IPS-18a (cell line): ENCODE data around the gene SMIM31.

Experiments
- H3K27ac ChIP-seq: one replicate; pipeline ENCODE4 v1.5.1; 2013; ENCODE audit warnings: low read length
- H3K27me3 ChIP-seq: one replicate; pipeline ENCODE4 v1.6.1; 2013; ENCODE audit warnings: mild to moderate bottlenecking, low read length; ENCODE audit not compliant: control insufficient read depth, insufficient read depth
- H3K36me3 ChIP-seq: one replicate; pipeline ENCODE4 v1.6.1; 2013; ENCODE audit warnings: low read depth, low read length; ENCODE audit not compliant: control insufficient read depth
- H3K4me1 ChIP-seq: one replicate; pipeline ENCODE4 v1.6.1; 2013; ENCODE audit warnings: low read depth, low read length; ENCODE audit not compliant: control insufficient read depth
- H3K4me3 ChIP-seq: one replicate; pipeline ENCODE4 v1.5.1; 2013; ENCODE audit warnings: low read length
- H3K9ac ChIP-seq: one replicate; pipeline ENCODE4 v1.6.1; 2013; ENCODE audit warnings: mild to moderate bottlenecking, low read length, moderate library complexity
- H3K9me3 ChIP-seq: one replicate; pipeline ENCODE4 v1.6.1; 2013; ENCODE audit warnings: low read depth, low read length; ENCODE audit not compliant: control insufficient read depth

Gene SMIM31

GRCh38 chr4:164846566-164846965 is 92.6 kb downstream of the SMIM31 start:
- Histone ChIP-seq H3K4me1 (peaks cover 12% of the 10 kb centered on the region), H3K27me3 (no peaks in the 10 kb centered on the region), H3K4me3 (no peak overlapping the region), H3K9ac (no peak overlapping the region), H3K27ac (no peak overlapping the region), H3K36me3 (no peaks in the 10 kb centered on the region), H3K9me3 (no peaks in the 10 kb centered on the region)

- no peak overlapping the region for H3K9ac ChIP-seq
- H3K36me3 ChIP-seq, result no peaks in the 10 kb centered on the region
- H3K4me3 ChIP-seq, result no peak overlapping the region
- H3K27ac ChIP-seq, result no peak overlapping the region
- H3K9me3 ChIP-seq, result no peaks in the 10 kb centered on the region
- H3K27me3 ChIP-seq, result no peaks in the 10 kb centered on the region
- peaks cover 12% of the 10 kb centered on the region for H3K4me1 ChIP-seq
Measured at GRCh38 chr4:164847016-164847415, 93.1 kb downstream of the SMIM31 start.

- Histone ChIP-seq H3K4me1 (peaks cover 12% of the 10 kb centered on the region), H3K9me3 (no peaks in the 10 kb centered on the region), H3K27me3 (no peaks in the 10 kb centered on the region), H3K27ac (no peak overlapping the region), H3K36me3 (no peaks in the 10 kb centered on the region), H3K9ac (no peak overlapping the region), H3K4me3 (no peak overlapping the region)
Measured at GRCh38 chr4:164847967-164848649, 94.2 kb downstream of the SMIM31 start.
